ENCODE data around the gene PITRM1.
"Not testable (repeated sequence)": the region's sequence is repeated elsewhere in the genome, so short reads cannot be mapped to it uniquely, and the experiment has no call there.

The PITRM1 gene

GRCh38 chr10:3122034-3122433 lies 50.5 kb downstream of the PITRM1 start:
- no peak for DNase-seq (ENCODE audit: low read depth)

- DNase-seq (ENCODE audit: low read depth), result no peak
Measured at GRCh38 chr10:3119796-3120459, 52.7 kb downstream of the PITRM1 start.

- DNase-seq (ENCODE audit: low read depth), result no peak
Measured at GRCh38 chr10:3118641-3119091, 53.9 kb downstream of the PITRM1 start.

GRCh38 chr10:3117486-3117885 lies 55.1 kb downstream of the PITRM1 start:
- DNase-seq (ENCODE audit: low read depth), result no peak

GRCh38 chr10:3116508-3117100 lies 56.0 kb downstream of the PITRM1 start:
- no peak for DNase-seq (ENCODE audit: low read depth)

- no peak for DNase-seq (ENCODE audit: low read depth)
Measured at GRCh38 chr10:3115685-3116084, 56.9 kb downstream of the PITRM1 start.

- DNase-seq (ENCODE audit: low read depth), result no peak
Measured at GRCh38 chr10:3113343-3113720, 59.2 kb downstream of the PITRM1 start.

- DNase-seq (ENCODE audit: low read depth), result no peak
Measured at GRCh38 chr10:3111621-3112163, 60.9 kb downstream of the PITRM1 start.

GRCh38 chr10:3110782-3111620 lies 61.6 kb downstream of the PITRM1 start:
- no peak for DNase-seq (ENCODE audit: low read depth)

GRCh38 chr10:3109633-3110032 lies 62.9 kb downstream of the PITRM1 start:
- DNase-seq (ENCODE audit: low read depth), result no peak

GRCh38 chr10:3109196-3109595 lies 63.4 kb downstream of the PITRM1 start:
- DNase-seq (ENCODE audit: low read depth), result no peak

- DNase-seq (ENCODE audit: low read depth), result no peak
Measured at GRCh38 chr10:3108575-3109105, 63.9 kb downstream of the PITRM1 start.

- DNase-seq (ENCODE audit: low read depth), result no peak
Measured at GRCh38 chr10:3108033-3108432, 64.5 kb downstream of the PITRM1 start.

- no peak for DNase-seq (ENCODE audit: low read depth)
Measured at GRCh38 chr10:3107426-3107961, 65.1 kb downstream of the PITRM1 start.

GRCh38 chr10:3106928-3107425 lies 65.6 kb downstream of the PITRM1 start:
- no peak for DNase-seq (ENCODE audit: low read depth)

GRCh38 chr10:3106328-3106727 lies 66.3 kb downstream of the PITRM1 start:
- not testable (repeated sequence) for DNase-seq (ENCODE audit: low read depth)

GRCh38 chr10:3105905-3106304 lies 66.7 kb downstream of the PITRM1 start:
- no peak for DNase-seq (ENCODE audit: low read depth)

GRCh38 chr10:3105166-3105565 lies 67.4 kb downstream of the PITRM1 start:
- no peak for DNase-seq (ENCODE audit: low read depth)

- no peak for DNase-seq (ENCODE audit: low read depth)
Measured at GRCh38 chr10:3104251-3104918, 68.2 kb downstream of the PITRM1 start.

- no peak for DNase-seq (ENCODE audit: low read depth)
Measured at GRCh38 chr10:3103646-3104045, 68.9 kb downstream of the PITRM1 start.

GRCh38 chr10:3102720-3103427 lies 69.7 kb downstream of the PITRM1 start:
- DNase-seq (ENCODE audit: low read depth), result no peak

Measured in stimulated activated CD8-positive, alpha-beta memory T cell treated with anti-CD3 and anti-CD28 coated beads, Interleukin-12 subunit alpha, Interleukin-12 subunit beta, amount 100 ng/mL, for 1 hour (primary cell).